ENCODE data around the gene PEF1.

PEF1 gene

DNA sequence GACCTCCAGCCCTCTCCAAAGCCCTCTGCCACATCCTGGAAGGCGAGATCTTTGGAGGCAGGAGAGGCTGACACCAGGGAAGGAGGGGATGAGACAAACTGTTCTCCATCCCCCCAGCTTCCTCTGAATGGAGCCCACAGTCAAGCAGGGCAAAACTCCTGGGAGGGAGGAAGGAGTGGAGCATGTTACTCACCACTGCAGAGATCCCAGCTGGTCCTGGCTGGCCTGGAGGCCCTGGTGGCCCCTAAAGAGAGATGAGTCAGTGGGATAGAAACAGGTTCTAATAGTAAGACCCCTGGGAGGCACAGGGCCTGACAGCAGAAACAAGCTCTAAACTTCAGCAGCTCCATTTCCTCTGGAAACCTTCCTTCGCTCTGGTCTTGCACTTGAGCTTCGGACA is 14.0 kb upstream of the PEF1 start:
- DNase-seq (ENCODE audit: low read depth) = no peak
- TF ChIP-seq, protein P1, sequence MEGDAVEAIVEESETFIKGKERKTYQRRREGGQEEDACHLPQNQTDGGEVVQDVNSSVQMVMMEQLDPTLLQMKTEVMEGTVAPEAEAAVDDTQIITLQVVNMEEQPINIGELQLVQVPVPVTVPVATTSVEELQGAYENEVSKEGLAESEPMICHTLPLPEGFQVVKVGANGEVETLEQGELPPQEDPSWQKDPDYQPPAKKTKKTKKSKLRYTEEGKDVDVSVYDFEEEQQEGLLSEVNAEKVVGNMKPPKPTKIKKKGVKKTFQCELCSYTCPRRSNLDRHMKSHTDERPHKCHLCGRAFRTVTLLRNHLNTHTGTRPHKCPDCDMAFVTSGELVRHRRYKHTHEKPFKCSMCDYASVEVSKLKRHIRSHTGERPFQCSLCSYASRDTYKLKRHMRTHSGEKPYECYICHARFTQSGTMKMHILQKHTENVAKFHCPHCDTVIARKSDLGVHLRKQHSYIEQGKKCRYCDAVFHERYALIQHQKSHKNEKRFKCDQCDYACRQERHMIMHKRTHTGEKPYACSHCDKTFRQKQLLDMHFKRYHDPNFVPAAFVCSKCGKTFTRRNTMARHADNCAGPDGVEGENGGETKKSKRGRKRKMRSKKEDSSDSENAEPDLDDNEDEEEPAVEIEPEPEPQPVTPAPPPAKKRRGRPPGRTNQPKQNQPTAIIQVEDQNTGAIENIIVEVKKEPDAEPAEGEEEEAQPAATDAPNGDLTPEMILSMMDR (IDR thresholded peaks at IDR 0.05; ENCODE audit: control insufficient read depth, insufficient read depth, low read depth, low read length, missing control alignments) = no peak
- no peak overlapping the region for H3K4me3 ChIP-seq (ENCODE audit: control insufficient read depth, low read depth, low read length)

DNA sequence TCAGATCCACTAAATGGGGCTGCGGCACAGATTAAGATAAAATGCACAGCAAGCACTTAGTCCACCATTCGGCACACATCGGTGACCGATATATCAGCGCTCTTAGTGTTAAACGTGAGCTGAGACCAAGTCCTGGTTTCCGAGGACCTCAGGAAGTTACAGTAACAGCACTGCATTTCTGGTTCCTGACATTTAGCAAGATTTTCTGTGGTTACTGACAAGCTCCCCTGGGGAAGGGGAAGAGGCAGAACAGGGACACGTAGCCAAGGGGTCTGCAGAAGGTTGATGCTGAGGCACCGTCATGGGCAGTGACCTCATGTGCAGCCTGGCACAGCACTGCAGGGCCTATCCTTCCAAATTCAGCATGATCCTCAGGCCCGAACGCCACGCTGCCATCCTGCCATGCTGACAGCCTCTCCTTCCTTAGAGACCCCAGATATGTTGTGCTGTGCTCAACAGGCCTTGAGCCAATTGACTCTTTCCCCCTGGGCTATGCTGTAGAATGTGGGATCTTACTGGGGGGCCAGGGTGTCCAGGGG is 13.4 kb upstream of the PEF1 start:
- TF ChIP-seq, protein P1 (IDR thresholded peaks at IDR 0.05; ENCODE audit: control insufficient read depth, insufficient read depth, low read depth, low read length, missing control alignments) = no peak
- no peak overlapping the region for H3K4me3 ChIP-seq (ENCODE audit: control insufficient read depth, low read depth, low read length)
- DNase-seq (ENCODE audit: low read depth) = no peak

DNA sequence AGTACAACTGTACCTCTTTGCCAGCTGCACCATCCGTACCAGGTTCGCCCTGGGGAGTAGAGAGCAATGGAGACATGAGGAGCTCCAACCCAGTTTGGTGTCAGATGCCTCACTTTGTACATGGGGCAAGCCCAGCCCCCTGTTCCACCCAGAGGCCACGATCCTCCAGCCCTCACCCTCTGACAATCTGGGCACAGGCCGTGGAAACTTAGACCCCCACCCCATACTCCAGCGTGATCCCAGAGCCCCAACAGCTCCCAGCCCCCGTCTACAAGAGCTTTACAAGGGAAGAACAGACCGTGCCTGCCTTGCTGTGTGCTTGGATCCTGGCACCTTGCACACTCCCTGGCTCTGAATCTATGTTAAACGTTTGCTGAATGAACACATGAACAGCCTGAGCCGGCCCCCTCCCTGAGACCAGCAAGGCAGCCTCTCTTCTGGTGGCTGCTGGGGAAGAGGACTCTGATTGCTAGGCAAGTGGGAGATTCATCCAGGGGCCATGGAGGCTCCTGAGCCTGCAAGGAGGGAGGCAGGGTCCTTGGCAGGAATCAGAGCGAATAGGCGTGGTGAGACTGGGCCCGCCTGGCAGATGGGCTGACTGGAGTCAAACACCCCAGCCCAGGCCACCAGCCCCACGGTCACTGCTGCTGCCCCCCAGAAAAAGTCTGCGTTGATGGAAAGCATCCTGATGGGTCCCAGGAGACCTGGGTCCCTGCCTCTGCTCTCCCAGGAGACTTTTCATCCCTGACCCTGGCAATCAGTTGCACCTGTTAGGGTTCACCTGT is 12.5 kb upstream of the PEF1 start:
- TF ChIP-seq, protein P1 (IDR thresholded peaks at IDR 0.05; ENCODE audit: control insufficient read depth, insufficient read depth, low read depth, low read length, missing control alignments) = no peak
- no peak for DNase-seq (ENCODE audit: low read depth)
- H3K4me3 ChIP-seq (ENCODE audit: control insufficient read depth, low read depth, low read length) = no peak overlapping the region

DNA sequence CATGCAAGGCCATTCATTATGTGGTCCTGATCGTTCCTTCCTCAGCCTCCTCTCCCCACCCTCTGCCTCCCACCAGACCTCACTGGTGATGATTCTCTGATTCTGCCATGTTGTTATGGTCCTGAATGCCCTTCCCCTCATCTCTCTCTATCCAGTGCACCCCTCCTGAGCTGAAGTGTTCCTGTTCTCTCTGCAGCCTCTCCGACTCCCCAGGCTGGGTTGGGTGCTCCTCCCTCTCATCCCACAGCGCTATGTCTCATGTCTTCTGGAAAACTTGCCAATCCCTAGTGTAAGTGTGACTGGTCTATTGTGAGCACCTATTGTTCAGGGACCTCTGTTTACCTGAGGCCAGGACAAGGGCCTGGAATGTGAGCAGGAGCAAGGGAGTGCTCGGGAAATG is 11.1 kb upstream of the PEF1 start:
- TF ChIP-seq, protein P1 (IDR thresholded peaks at IDR 0.05; ENCODE audit: control insufficient read depth, insufficient read depth, low read depth, low read length, missing control alignments) = no peak
- DNase-seq (ENCODE audit: low read depth) = no peak
- no peak overlapping the region for H3K4me3 ChIP-seq (ENCODE audit: control insufficient read depth, low read depth, low read length)

DNA sequence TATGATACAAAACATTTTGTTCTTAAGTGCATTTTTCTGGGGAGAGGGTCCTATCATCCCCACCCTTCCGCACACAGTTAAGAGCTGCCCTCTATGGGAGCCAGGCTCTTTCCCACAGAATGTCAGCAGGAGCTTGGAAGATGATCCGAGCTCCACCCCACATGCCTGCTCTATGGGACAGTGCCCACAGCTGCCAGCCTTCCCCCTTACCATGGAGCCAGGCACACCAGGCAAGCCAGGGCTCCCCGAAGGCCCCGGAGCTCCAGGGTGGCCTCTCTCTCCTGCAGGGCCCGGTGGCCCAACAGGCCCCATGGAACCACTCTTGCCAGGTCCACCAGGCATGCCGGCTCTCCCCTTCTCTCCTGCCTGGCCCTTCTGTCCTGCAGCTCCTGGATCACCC is 10.4 kb upstream of the PEF1 start:
- TF ChIP-seq, protein P1 (IDR thresholded peaks at IDR 0.05; ENCODE audit: control insufficient read depth, insufficient read depth, low read depth, low read length, missing control alignments) = no peak
- H3K4me3 ChIP-seq (ENCODE audit: control insufficient read depth, low read depth, low read length) = no peak overlapping the region
- no peak for DNase-seq (ENCODE audit: low read depth)

DNA sequence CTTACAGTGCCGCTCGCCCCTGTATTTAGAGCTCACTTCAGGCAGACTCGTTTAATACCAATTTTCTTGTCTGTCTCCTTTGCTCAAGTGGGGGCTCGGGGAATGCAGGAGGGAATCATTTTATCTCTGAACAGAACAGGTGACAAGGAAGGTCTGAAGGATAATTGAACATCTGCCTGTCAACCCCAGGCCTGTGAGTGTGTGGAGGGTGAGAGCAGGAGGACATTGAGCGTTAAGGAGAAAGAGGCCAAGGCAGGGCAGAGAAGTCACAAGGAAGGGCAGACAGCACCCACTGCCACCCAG is 9.7 kb upstream of the PEF1 start:
- H3K4me3 ChIP-seq (ENCODE audit: control insufficient read depth, low read depth, low read length) = no peak overlapping the region
- TF ChIP-seq, protein P1 (IDR thresholded peaks at IDR 0.05; ENCODE audit: control insufficient read depth, insufficient read depth, low read depth, low read length, missing control alignments) = no peak
- DNase-seq (ENCODE audit: low read depth) = no peak
